ENCODE data around the gene MYO16.

Gene MYO16

GRCh38 chr13:109204252-109204651, 574.8 kb downstream of the MYO16 start:
- no peak overlapping the region for H3K27ac ChIP-seq (ENCODE audit: extremely low read depth, low read depth, low read length)
- no peak overlapping the region for H3K4me3 ChIP-seq (ENCODE audit: low read depth, low read length)
- TF ChIP-seq GLI2 (tag by site-specific recombination; IDR thresholded peaks at IDR 0.05; ENCODE audit: borderline replicate concordance, low read depth) = no peak
- TF ChIP-seq GLIS1 (tag by site-specific recombination; IDR thresholded peaks at IDR 0.05) = no peak
- no peak for TF ChIP-seq ZNF239 (tag by site-specific recombination; IDR thresholded peaks at IDR 0.05)
- TF ChIP-seq ZNF211 (tag by site-specific recombination; IDR thresholded peaks at IDR 0.05; ENCODE audit: low read depth) = no peak
- TF ChIP-seq ZNF302 (tag by site-specific recombination; IDR thresholded peaks at IDR 0.05; ENCODE audit: low read depth) = no peak
- H3K4me1 ChIP-seq (ENCODE audit: control insufficient read depth, insufficient read depth, low read length) = no peaks in the 10 kb centered on the region
- CTCF ChIA-PET = no interaction called here
- POLR2A ChIA-PET = no interaction called here
- no peaks in the 10 kb centered on the region for H3K9me3 ChIP-seq (ENCODE audit: control insufficient read depth, insufficient read depth, low read depth, low read length)
- H3K36me3 ChIP-seq (ENCODE audit: control insufficient read depth in 2 of 2, insufficient read depth in 1 of 2, low read length in 2 of 2) = no peaks in the 10 kb centered on the region

- CTCF ChIA-PET = interaction anchor here (0.6 to 1.0 kb wide), 2 partner anchors 78 to 843 kb away, joined by 3 to 5 read pairs; no protein-coding TSS in a partner anchor
- POLR2A ChIA-PET = no interaction called here
- no peaks in the 10 kb centered on the region for H3K9me3 ChIP-seq (ENCODE audit: control insufficient read depth, insufficient read depth, low read depth, low read length)
- no peak overlapping the region for H3K4me3 ChIP-seq (ENCODE audit: low read depth, low read length)
- no peak overlapping the region for H3K27ac ChIP-seq (ENCODE audit: extremely low read depth, low read depth, low read length)
- no peaks in the 10 kb centered on the region for H3K4me1 ChIP-seq (ENCODE audit: control insufficient read depth, insufficient read depth, low read length)
- TF ChIP-seq KLF1 (tag by site-specific recombination; IDR thresholded peaks at IDR 0.05) = no peak
- TF ChIP-seq OSR2 (tag by site-specific recombination; IDR thresholded peaks at IDR 0.05) = no peak
- TF ChIP-seq ZNF335 (tag by site-specific recombination; conservative IDR thresholded peaks at IDR 0.05) = no peak
- no peak for TF ChIP-seq ZNF600 (tag by site-specific recombination; IDR thresholded peaks at IDR 0.05)
- TF ChIP-seq HOXD13 (CRISPR knock-in tag; IDR thresholded peaks at IDR 0.05; ENCODE audit: borderline replicate concordance) = no peak
- TF ChIP-seq PBX3 (CRISPR knock-in tag; IDR thresholded peaks at IDR 0.05) = no peak
- TF ChIP-seq ZNF404 (tag by site-specific recombination; IDR thresholded peaks at IDR 0.05) = no peak
- TF ChIP-seq PRDM1 (tag by site-specific recombination; IDR thresholded peaks at IDR 0.05) = no peak
- TF ChIP-seq ZNF529 (tag by site-specific recombination; IDR thresholded peaks at IDR 0.05; ENCODE audit: insufficient replicate concordance) = no peak
- TF ChIP-seq ZNF157 (tag by site-specific recombination; IDR thresholded peaks at IDR 0.05) = no peak
- TF ChIP-seq ZNF473 (tag by site-specific recombination; IDR thresholded peaks at IDR 0.05) = no peak
- no peak for TF ChIP-seq ZNF292 (tag by site-specific recombination; IDR thresholded peaks at IDR 0.05; ENCODE audit: borderline replicate concordance, low read depth)
- no peaks in the 10 kb centered on the region for H3K36me3 ChIP-seq (ENCODE audit: control insufficient read depth in 2 of 2, insufficient read depth in 1 of 2, low read length in 2 of 2)
Observed at GRCh38 chr13:109204657-109205056, 575.2 kb downstream of the MYO16 start.

- H3K4me1 ChIP-seq (ENCODE audit: control insufficient read depth, insufficient read depth, low read length) = no peaks in the 10 kb centered on the region
- H3K4me3 ChIP-seq (ENCODE audit: low read depth, low read length) = no peak overlapping the region
- H3K27ac ChIP-seq (ENCODE audit: extremely low read depth, low read depth, low read length) = no peak overlapping the region
- H3K36me3 ChIP-seq (ENCODE audit: control insufficient read depth in 2 of 2, insufficient read depth in 1 of 2, low read length in 2 of 2) = no peaks in the 10 kb centered on the region
- TF ChIP-seq ZNF529 (tag by site-specific recombination; IDR thresholded peaks at IDR 0.05; ENCODE audit: insufficient replicate concordance) (no peak), ATF2 (tag by site-specific recombination; IDR thresholded peaks at IDR 0.05; ENCODE audit: low read depth) (no peak), SCRT2 (tag by site-specific recombination; IDR thresholded peaks at IDR 0.05) (no peak), ZNF707 (tag by site-specific recombination; IDR thresholded peaks at IDR 0.05) (no peak), PRDM4 (tag by site-specific recombination; IDR thresholded peaks at IDR 0.05) (no peak), ZNF211 (tag by site-specific recombination; IDR thresholded peaks at IDR 0.05; ENCODE audit: low read depth) (no peak), ZNF354C (tag by site-specific recombination; IDR thresholded peaks at IDR 0.05; ENCODE audit: borderline replicate concordance, low read depth) (no peak), RBAK (tag by site-specific recombination; IDR thresholded peaks at IDR 0.05) (no peak), GFI1B (tag by site-specific recombination; IDR thresholded peaks at IDR 0.05) (no peak), ZNF18 (tag by site-specific recombination; IDR thresholded peaks at IDR 0.05) (no peak), ZNF146 (tag by site-specific recombination; IDR thresholded peaks at IDR 0.05) (no peak)
- POLR2A ChIA-PET = no interaction called here
- no peaks in the 10 kb centered on the region for H3K9me3 ChIP-seq (ENCODE audit: control insufficient read depth, insufficient read depth, low read depth, low read length)
- CTCF ChIA-PET = interaction anchor here (0.6 to 1.0 kb wide), 2 partner anchors 77 to 844 kb away, joined by 3 to 5 read pairs; no protein-coding TSS in a partner anchor
Observed at GRCh38 chr13:109205315-109205714, 575.9 kb downstream of the MYO16 start.

Data from HEK293 (cell line).